Liver (tissue), 10 donors: ENCODE results near the gene OR10A6. TPM values are rescaled to one million over a fixed set of nuclear protein-coding genes. Genes with fewer than 3 reads are reported as not detected.

Experiments
- DNase-seq: peaks from one replicate; pipeline ENCODE4 v3.0.0-alpha.2; 2017; ENCODE audit warnings: low spot score
- H3K27ac ChIP-seq, 2 donors: one replicate each; pipeline ENCODE4 v1.7.0; 2013; ENCODE audit warnings: inconsistent platforms in 2 of 2, low read length in 2 of 2, control low read depth in 1 of 2, low read depth in 1 of 2, mild to moderate bottlenecking in 1 of 2
- H3K27me3 ChIP-seq, 4 donors: one replicate each; pipeline versions ENCODE4 v1.6.1 to v1.7.0; 2013; ENCODE audit warnings: low read length in 3 of 4, inconsistent platforms in 1 of 4, mild to moderate bottlenecking in 1 of 4, moderate library complexity in 1 of 4; ENCODE audit not compliant: control insufficient read depth in 4 of 4, insufficient read depth in 4 of 4
- H3K36me3 ChIP-seq, 4 donors: one replicate each; pipeline versions ENCODE4 v1.6.1 to v1.7.0; 2013; ENCODE audit warnings: low read length in 3 of 4, mild to moderate bottlenecking in 3 of 4, low read depth in 1 of 4, moderate library complexity in 1 of 4; ENCODE audit not compliant: control insufficient read depth in 4 of 4, insufficient read depth in 3 of 4
- H3K4me1 ChIP-seq, 4 donors: one replicate each; pipeline versions ENCODE4 v1.6.1 to v1.7.0; 2013; ENCODE audit warnings: low read length in 3 of 4, mild to moderate bottlenecking in 3 of 4, moderate library complexity in 1 of 4; ENCODE audit not compliant: control insufficient read depth in 4 of 4, insufficient read depth in 4 of 4
- H3K4me3 ChIP-seq, 3 donors: one replicate each; pipeline versions ENCODE4 v1.6.1 to v1.7.0; 2013; ENCODE audit warnings: low read length in 3 of 3, control low read depth in 1 of 3, low read depth in 1 of 3, mild to moderate bottlenecking in 1 of 3
- H3K9ac ChIP-seq, 2 donors: one replicate each; pipeline ENCODE4 v1.7.0; 2013; ENCODE audit warnings: low read length in 2 of 2, mild to moderate bottlenecking in 2 of 2, moderate library complexity in 2 of 2, control low read depth in 1 of 2, low read depth in 1 of 2
- H3K9me3 ChIP-seq, 4 donors: one replicate each; pipeline versions ENCODE4 v1.6.1 to v1.7.0; 2013; ENCODE audit warnings: low read length in 3 of 4; ENCODE audit not compliant: control insufficient read depth in 4 of 4
- CTCF ChIP-seq: fragments of 150-350 bp; IDR thresholded peaks from 2 replicates; pipeline ENCODE4 v1.5.1; 2017; ENCODE audit warnings: improper control_type of control experiment, low read depth, low read length; ENCODE audit not compliant: missing input control
- EGR1 ChIP-seq, 2 donors: IDR thresholded peaks; 2 replicates each; pipeline ENCODE4 v1.6.1; 2016 to 2018; ENCODE audit warnings: antibody characterized with exemption in 2 of 2, low read depth in 2 of 2
- FOXA1 ChIP-seq: IDR thresholded peaks from 2 replicates; pipeline ENCODE4 v1.6.1; 2016; ENCODE audit warnings: antibody characterized with exemption
- HNF4A ChIP-seq, 2 donors: conservative IDR thresholded peaks; 2 replicates each; pipeline ENCODE4 v1.6.1; 2016; ENCODE audit warnings: antibody characterized with exemption in 2 of 2, mild to moderate bottlenecking in 2 of 2
- HNF4G ChIP-seq: IDR thresholded peaks from 2 replicates; pipeline ENCODE4 v1.6.1; 2016; ENCODE audit warnings: antibody characterized with exemption
- JUND ChIP-seq, 2 donors: IDR thresholded peaks; 2 replicates each; pipeline ENCODE4 v1.6.1; 2016; ENCODE audit warnings: antibody characterized with exemption in 2 of 2
- RAD21 ChIP-seq, 2 donors: IDR thresholded peaks; 2 replicates each; pipeline ENCODE4 v1.6.1; 2016; ENCODE audit warnings: antibody characterized with exemption in 2 of 2, mild to moderate bottlenecking in 2 of 2
- RXRA ChIP-seq, 2 donors: IDR thresholded peaks; 2 replicates each; pipeline ENCODE4 v1.6.1; 2017 to 2018; ENCODE audit warnings: antibody characterized with exemption in 2 of 2, mild to moderate bottlenecking in 1 of 2
- SP1 ChIP-seq: IDR thresholded peaks from 2 replicates; pipeline ENCODE4 v1.6.1; 2018; ENCODE audit warnings: antibody characterized with exemption, mild to moderate bottlenecking
- TAF1 ChIP-seq: conservative IDR thresholded peaks from 2 replicates; pipeline ENCODE4 v1.6.1; 2016; ENCODE audit warnings: antibody characterized with exemption, mild to moderate bottlenecking
- YY1 ChIP-seq: IDR thresholded peaks from 2 replicates; pipeline ENCODE4 v1.6.1; 2016; ENCODE audit warnings: antibody characterized with exemption, mild to moderate bottlenecking
- ZBTB33 ChIP-seq: IDR thresholded peaks from 2 replicates; pipeline ENCODE4 v1.6.1; 2016; ENCODE audit warnings: antibody characterized with exemption
- WGBS: extraction: QIAGEN DNeasy Blood & Tissue Kit; methylation state at CpG from one replicate; pipeline ENCODE4 v1.1.7; 2013; 5-methylcytosine and 5-hydroxymethylcytosine counted together
- polyA plus RNA-seq, 2 donors: library from polyadenylated mRNA; stranded (reverse) in 1 of 2; unstranded in 1 of 2; fragments of 200-250 nt in 1 of 2; fragments of >200 nt in 1 of 2; fragmentation: Nextera tagmentation in 1 of 2; extraction: Ambion mirVana in 1 of 2; gene quantifications; one replicate each; pipeline versions ENCODE4 v1.2.1 to v1.2.3, GENCODE V29; 2013 to 2015
- small RNA-seq: library from RNA; depleted of rRNA; stranded (forward); fragments of <200 nt; gene quantifications from one replicate; pipeline ENCODE3, GENCODE V24; 2014
- total RNA-seq, 2 donors: library from RNA; depleted of rRNA; stranded (reverse); fragments of >200 nt; gene quantifications; one replicate each; pipeline ENCODE4 v1.2.3, GENCODE V29; 2014
- donor health status: healthy.
- donor health status: healthy.
- donor health status: healthy.
- donor health status: healthy.
- donor health status: healthy.

The OR10A6 gene
- total and polyA plus RNA-seq, 4 donors = not detected

GRCh38 chr11:7882860-7883259 lies 48.2 kb downstream of the OR10A6 start:
- Histone ChIP-seq H3K9ac (no peak overlapping the region), H3K27me3 (no peaks in the 10 kb centered on the region), H3K9me3 (no peaks in the 10 kb centered on the region), H3K4me1 (no peaks in the 10 kb centered on the region), H3K27ac (no peak overlapping the region), H3K4me3 (no peak overlapping the region), H3K36me3 (no peaks in the 10 kb centered on the region)
- no peak for TF ChIP-seq FOXA1
- TF ChIP-seq RXRA (IDR thresholded peaks at IDR 0.05) = no peak
- TF ChIP-seq HNF4A (conservative IDR thresholded peaks at IDR 0.05) = no peak
- no peak for TF ChIP-seq RAD21 (IDR thresholded peaks at IDR 0.05)
- TF ChIP-seq YY1 = no peak
- no peak for TF ChIP-seq CTCF
- TF ChIP-seq EGR1 (IDR thresholded peaks at IDR 0.05; ENCODE audit: low read depth in 2 of 2) = no peak
- no peak for TF ChIP-seq JUND (IDR thresholded peaks at IDR 0.05)
- TF ChIP-seq HNF4G = no peak
- TF ChIP-seq TAF1 = no peak
- no peak for TF ChIP-seq SP1
- no peak for TF ChIP-seq ZBTB33
- no peak for DNase-seq
- 58% methylated on average over 3 of the region's 3 CpGs for WGBS

Small RNAs within 50 kb of the gene (small RNA-seq; reads per million reads assigned to genes)
- gene COX6CP5 (not detected), gene RNU6-943P (not detected)

Other genes starting within 250 kb of the OR10A6 start
- not detected for gene OVCH2, start 224.8 kb downstream of the OR10A6 start, total RNA-seq
- not detected for gene OVCH2, start 224.8 kb downstream of the OR10A6 start, polyA plus RNA-seq
- not detected for gene OR5P2, start 134.3 kb downstream of the OR10A6 start, total RNA-seq
- gene OR5P2, start 134.3 kb downstream of the OR10A6 start, polyA plus RNA-seq = not detected
- not detected for gene OR5P3, start 100.4 kb downstream of the OR10A6 start, total RNA-seq
- gene OR5P3, start 100.4 kb downstream of the OR10A6 start, polyA plus RNA-seq = not detected
- gene OR10A3, start 10.4 kb upstream of the OR10A6 start, total RNA-seq = not detected
- not detected for gene OR10A3, start 10.4 kb upstream of the OR10A6 start, polyA plus RNA-seq
- not detected for gene NLRP10, start 34.2 kb upstream of the OR10A6 start, total RNA-seq
- gene NLRP10, start 34.2 kb upstream of the OR10A6 start, polyA plus RNA-seq = not detected
- gene EIF3F, start 56.1 kb upstream of the OR10A6 start, total RNA-seq = 100 to 1,000 TPM in 1 of 2 donors, 10 to 100 TPM in 1; 68.4 to 246 TPM
- 100 to 1,000 TPM in 1 of 2 donors, 10 to 100 TPM in 1; 59.4 to 226 TPM for gene EIF3F, start 56.1 kb upstream of the OR10A6 start, polyA plus RNA-seq
- gene TUB, start 149.9 kb upstream of the OR10A6 start, total RNA-seq = 1 to 10 TPM in 1 of 2 donors, under 1 TPM in 1; 0.98 to 1.3 TPM
- gene TUB, start 149.9 kb upstream of the OR10A6 start, polyA plus RNA-seq = under 1 TPM; 0.15 to 0.35 TPM
- gene RIC3, start 237.8 kb upstream of the OR10A6 start, total RNA-seq = 1 to 10 TPM in 1 of 2 donors, under 1 TPM in 1; 0.89 to 9.8 TPM
- 1 to 10 TPM; 1.7 to 7.4 TPM for gene RIC3, start 237.8 kb upstream of the OR10A6 start, polyA plus RNA-seq